Cardiac muscle cell (in vitro differentiated cells and primary cell): ENCODE results near the gene NPAS3. TPM values are rescaled to one million over a fixed set of nuclear protein-coding genes. Genes with fewer than 3 reads are reported as not detected.

ENCODE experiments used
- DNase-seq, 2 donors: peaks; one replicate each; pipeline versions ENCODE4 v3.0.0 to v3.0.0-alpha.2; 2010 to 2017; ENCODE audit warnings: low read depth in 1 of 2, low spot score in 1 of 2
- H3K27ac ChIP-seq: fragments of 200-600 bp; sonication (generic); 2 replicates; pipeline ENCODE4 v1.5.1; 2016
- H3K27me3 ChIP-seq: fragments of 200-600 bp; sonication (generic); 2 replicates; pipeline ENCODE4 v1.6.0; 2016; ENCODE audit warnings: control low read depth
- H3K36me3 ChIP-seq: fragments of 200-600 bp; sonication (generic); 2 replicates; pipeline ENCODE4 v1.5.1; 2016; ENCODE audit warnings: control low read depth
- H3K4me1 ChIP-seq: fragments of 200-600 bp; sonication (generic); 2 replicates; pipeline ENCODE4 v1.8.1; 2017; ENCODE audit warnings: low read depth, mild to moderate bottlenecking, mixed run types
- H3K4me3 ChIP-seq: fragments of 200-600 bp; sonication (generic); 2 replicates; pipeline ENCODE4 v1.5.1; 2016; ENCODE audit warnings: mild to moderate bottlenecking
- H3K9me3 ChIP-seq: fragments of 200-600 bp; sonication (generic); 2 replicates; pipeline ENCODE4 v1.5.1; 2017; ENCODE audit warnings: low read depth, mild to moderate bottlenecking, control low read depth
- polyA plus RNA-seq: library from polyadenylated mRNA; unstranded; fragments of >200 nt; fragmentation: Nextera tagmentation; extraction: Ambion mirVana; gene quantifications from 2 replicates; pipeline ENCODE4 v1.2.1, GENCODE V29; 2016
- total RNA-seq: library from RNA; depleted of rRNA; stranded (reverse); fragments of >200 nt; gene quantifications from 2 replicates; pipeline ENCODE4 v1.2.3, GENCODE V29; 2016
- TF ChIP-seq, protein P1 (sequence below): IDR thresholded peaks from 2 replicates; pipeline ENCODE4 v1.5.1; 2012; ENCODE audit warnings: low read depth, mild to moderate bottlenecking, low read length

The NPAS3 gene
- total and polyA plus RNA-seq, 2 experiments from 2014 or later: 0.18 TPM

DNA sequence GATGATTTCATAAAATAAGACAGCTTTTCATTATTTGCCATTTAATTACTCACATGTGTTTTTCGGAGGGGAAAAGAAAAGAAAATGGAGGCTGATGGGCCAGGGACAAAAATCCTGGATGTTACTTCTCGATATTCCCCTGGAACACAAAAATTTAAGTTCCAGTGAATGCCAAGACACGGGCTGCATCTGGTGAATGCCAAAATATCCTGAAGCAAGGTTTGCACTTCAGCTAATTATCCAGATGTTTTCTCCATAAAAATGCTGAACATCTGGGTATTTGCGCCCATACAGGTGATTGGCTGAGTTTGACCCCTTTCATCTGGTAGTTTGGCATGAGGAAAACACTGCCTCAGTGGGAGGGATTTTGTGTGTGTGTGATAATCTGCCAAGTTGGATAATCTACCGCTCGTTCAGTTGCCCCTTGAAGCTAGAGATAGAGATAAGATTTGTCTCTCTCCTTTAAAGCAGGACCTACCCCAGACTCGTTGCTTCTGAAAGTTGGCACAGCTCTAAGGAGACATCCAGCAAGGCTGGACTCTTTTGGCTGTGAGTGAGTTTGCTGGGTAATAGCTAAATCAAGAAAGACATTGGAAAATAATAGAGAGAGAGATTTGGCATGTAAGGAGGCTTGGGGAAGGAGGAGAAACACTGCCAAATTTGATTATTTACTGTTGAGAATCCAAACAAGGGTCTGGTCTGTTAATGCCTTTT is 622.2 kb downstream of the NPAS3 start:
- Histone ChIP-seq H3K9me3 (no peaks in the 10 kb centered on the region), H3K27ac (no peak overlapping the region), H3K4me1 (no peaks in the 10 kb centered on the region), H3K36me3 (no peaks in the 10 kb centered on the region), H3K27me3 (no peaks in the 10 kb centered on the region), H3K4me3 (no peak overlapping the region)
- DNase-seq: no peak
- TF ChIP-seq, protein P1, sequence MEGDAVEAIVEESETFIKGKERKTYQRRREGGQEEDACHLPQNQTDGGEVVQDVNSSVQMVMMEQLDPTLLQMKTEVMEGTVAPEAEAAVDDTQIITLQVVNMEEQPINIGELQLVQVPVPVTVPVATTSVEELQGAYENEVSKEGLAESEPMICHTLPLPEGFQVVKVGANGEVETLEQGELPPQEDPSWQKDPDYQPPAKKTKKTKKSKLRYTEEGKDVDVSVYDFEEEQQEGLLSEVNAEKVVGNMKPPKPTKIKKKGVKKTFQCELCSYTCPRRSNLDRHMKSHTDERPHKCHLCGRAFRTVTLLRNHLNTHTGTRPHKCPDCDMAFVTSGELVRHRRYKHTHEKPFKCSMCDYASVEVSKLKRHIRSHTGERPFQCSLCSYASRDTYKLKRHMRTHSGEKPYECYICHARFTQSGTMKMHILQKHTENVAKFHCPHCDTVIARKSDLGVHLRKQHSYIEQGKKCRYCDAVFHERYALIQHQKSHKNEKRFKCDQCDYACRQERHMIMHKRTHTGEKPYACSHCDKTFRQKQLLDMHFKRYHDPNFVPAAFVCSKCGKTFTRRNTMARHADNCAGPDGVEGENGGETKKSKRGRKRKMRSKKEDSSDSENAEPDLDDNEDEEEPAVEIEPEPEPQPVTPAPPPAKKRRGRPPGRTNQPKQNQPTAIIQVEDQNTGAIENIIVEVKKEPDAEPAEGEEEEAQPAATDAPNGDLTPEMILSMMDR: no peak

DNA sequence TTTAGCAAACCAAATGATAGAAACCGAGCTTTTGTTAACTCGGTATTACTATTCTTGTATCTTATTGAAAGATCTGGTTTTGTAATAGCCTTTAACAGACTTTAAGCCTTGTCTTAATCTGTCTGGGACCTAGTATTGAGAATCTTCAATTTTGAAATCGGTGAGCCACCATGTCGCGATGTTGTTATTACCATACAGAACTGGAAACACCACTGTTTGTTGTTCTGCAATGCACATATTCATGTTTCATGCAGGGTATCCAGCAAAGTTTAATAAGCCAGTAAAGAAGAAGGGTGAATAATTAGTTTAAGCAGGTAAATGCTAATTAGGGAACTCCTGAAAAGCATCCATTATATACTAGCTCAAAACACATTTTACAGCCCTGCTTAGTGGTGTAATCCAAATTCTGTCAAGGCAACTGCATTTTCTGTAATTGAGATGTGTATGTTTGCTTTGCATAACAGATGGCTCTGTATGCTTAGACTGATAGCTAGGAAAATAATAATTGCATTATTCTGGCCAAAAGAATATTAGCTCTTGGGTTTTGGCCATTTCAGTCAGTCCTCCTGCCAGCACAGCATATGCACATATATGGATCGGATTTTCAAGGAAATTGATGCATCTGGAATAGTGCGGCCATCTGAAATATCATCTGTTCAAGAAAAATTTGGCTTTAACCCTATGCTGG is 623.0 kb downstream of the NPAS3 start:
- Histone ChIP-seq H3K4me3 (no peak overlapping the region), H3K27me3 (no peaks in the 10 kb centered on the region), H3K9me3 (no peaks in the 10 kb centered on the region), H3K36me3 (no peaks in the 10 kb centered on the region), H3K4me1 (no peaks in the 10 kb centered on the region), H3K27ac (no peak overlapping the region)
- TF ChIP-seq, protein P1: no peak
- DNase-seq: no peak

DNA sequence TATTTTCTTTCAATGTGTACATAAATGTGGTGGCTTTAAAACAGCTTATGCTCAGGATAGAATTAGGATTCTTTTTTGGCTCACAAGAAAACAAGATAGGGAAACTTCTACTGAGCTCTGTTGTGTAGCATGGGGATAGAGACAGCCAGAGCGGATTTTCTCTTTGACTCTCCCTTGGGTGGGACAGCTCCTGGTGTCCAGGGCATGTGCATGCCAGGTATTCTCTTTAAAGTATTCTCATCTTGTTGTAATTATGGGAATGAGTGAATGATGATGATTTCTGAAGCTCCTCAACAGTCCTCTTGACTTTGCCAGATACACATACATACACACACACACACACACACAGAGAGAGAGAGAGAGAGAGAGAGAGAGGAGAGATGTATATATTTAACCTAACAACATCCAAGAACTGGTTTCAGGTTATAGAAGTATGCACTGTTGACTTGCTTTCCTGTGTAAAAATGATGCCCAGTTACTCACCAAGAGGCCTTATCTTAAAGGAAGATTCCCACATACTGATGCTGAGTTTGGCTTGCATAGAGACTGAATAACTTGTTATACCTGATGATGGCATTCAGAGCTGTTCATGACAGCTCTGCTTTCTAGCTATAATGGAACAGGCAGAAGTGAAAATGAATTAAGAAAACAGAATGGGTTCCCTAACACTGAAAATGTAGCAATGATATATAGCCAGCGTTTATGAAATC is 624.7 kb downstream of the NPAS3 start:
- no peak overlapping the region for H3K4me3 ChIP-seq
- peak in 1 of 2 donors; percentile 6 for DNase-seq

DNA sequence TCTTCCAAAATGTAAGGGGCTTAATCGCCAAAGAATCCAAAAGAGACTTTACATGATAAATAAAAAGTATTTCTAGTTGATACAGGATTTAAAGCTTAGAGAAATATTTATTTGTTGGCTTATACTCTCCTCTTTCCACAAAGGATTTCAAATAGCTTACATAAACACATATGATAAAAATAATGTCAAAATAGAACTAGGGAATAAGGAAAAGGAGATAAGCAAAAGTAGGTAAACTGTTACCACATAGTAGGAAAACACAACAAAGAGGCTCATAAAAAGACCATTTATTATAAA is 625.2 kb downstream of the NPAS3 start:
- no peaks in the 10 kb centered on the region for H3K27me3 ChIP-seq
- no peak overlapping the region for H3K27ac ChIP-seq
- no peaks in the 10 kb centered on the region for H3K36me3 ChIP-seq
- TF ChIP-seq, protein P1: no peak
- H3K4me1 ChIP-seq: no peaks in the 10 kb centered on the region
- no peak for DNase-seq
- no peak overlapping the region for H3K4me3 ChIP-seq
- no peaks in the 10 kb centered on the region for H3K9me3 ChIP-seq

More for the DNA sequence above, 624.7 kb downstream of the NPAS3 start:
- no peaks in the 10 kb centered on the region for H3K27me3 ChIP-seq
- H3K27ac ChIP-seq: no peak overlapping the region
- no peaks in the 10 kb centered on the region for H3K4me1 ChIP-seq
- TF ChIP-seq, protein P1: no peak
- no peaks in the 10 kb centered on the region for H3K36me3 ChIP-seq
- H3K9me3 ChIP-seq: no peaks in the 10 kb centered on the region

DNA sequence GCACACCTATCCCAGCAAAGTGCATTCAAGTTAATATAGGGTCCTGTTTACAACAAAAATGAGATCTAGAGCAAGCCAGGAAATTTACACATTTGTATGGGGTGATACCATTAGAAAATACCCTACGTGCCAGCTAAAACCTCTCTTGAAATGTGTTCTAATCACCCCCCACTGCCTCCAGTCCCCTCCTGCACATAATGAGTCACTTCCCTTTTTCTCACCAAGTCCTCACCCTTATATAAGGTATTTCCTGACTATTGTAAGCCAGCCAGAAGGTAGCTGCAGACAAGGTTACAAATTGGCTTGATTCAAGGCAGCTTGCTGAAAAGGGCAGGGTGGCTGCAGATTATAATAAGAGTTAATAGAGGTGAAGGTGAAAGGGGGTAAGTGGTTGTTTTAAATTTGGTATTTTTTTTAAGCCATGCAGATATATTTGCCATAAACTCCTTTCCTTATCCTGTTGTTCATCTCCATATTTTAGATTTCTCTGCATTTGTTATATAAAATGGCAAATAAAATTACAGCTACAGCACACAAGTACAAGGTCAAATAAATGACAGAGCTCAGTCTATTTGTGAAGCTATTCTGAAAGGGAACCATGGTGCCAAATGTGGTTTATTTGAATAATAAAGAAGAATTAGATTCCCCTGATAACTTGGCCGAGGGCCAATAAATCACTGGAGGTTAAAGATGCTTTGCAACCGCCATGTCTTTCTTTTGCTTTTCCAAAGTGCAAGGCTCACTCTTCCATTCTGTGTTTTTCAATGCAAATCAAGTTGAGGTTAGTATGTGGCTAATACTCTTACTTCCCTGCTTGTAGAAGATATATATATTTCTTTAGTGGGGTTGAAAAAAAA is 626.3 kb downstream of the NPAS3 start:
- no peaks in the 10 kb centered on the region for H3K36me3 ChIP-seq
- H3K4me1 ChIP-seq: no peaks in the 10 kb centered on the region
- H3K9me3 ChIP-seq: no peaks in the 10 kb centered on the region
- no peak overlapping the region for H3K4me3 ChIP-seq
- H3K27ac ChIP-seq: no peak overlapping the region
- TF ChIP-seq, protein P1: no peak
- H3K27me3 ChIP-seq: no peaks in the 10 kb centered on the region
- DNase-seq: peak in 1 of 2 donors; percentile 75
